ENCODE measurements around the gene PITPNC1.

GRCh38 chr17:67374329-67375053 lies 2.6 kb upstream of the PITPNC1 start:
- no peak for TF ChIP-seq POLR2A (IDR thresholded peaks at IDR 0.05)
- no peak for TF ChIP-seq POLR2AphosphoS5 (IDR thresholded peaks at IDR 0.05)

Measured in suprapubic skin (tissue), 4 donors.